Stromal cell of bone marrow (primary cell): ENCODE results near the gene PIGQ.

Source experiments
- DNase-seq: peaks from one replicate; pipeline ENCODE4 v3.0.0-alpha.2; 2012; ENCODE audit warnings: low read depth

PIGQ gene

DNA sequence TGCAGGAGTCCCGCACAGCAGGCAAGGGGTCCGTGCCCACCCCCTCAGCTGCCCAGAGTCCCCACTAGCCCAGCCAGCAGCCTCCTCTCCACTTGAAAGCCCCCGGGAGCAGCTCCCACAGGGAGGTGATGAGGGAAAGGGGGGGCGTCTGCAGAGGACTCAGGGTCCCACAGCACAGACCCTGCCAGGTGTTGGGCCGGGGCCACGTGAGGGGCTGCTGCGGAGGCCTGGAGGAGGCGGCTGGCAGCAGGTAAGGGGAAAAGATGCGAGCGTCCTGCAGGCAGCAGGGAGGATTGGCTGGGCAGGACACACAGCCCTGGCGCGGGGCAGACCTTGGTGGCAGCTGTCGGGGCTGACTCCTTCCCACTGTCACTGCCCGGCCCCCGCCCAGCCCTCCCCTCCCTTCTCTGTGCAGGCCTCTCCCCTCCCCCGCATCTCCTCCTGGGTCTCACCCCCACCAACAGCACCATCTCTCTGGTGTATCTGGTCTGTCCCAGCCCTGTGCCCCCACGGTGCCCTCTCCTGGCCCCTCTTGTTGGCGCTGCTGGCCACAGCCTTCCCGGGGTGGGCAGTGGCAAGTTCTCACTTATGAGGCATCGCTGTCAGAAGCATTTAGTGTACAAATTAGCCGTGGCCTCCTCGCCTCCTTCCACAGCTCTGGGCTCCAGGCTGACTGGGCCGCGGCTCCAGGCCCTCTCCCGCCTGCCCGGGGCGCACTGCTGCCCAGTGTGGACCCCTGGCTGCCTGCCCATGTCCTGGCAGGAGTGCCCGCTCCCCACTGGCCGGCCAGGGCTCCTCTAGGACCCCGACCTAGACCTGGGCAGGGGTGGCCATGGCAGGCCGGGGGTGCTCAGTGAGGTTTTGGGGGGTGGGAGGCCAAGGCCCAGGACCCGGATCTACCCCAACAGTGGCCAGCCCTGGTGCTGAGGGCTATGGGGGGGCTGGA, 14.0 kb upstream of the PIGQ start:
- no peak for DNase-seq

DNA sequence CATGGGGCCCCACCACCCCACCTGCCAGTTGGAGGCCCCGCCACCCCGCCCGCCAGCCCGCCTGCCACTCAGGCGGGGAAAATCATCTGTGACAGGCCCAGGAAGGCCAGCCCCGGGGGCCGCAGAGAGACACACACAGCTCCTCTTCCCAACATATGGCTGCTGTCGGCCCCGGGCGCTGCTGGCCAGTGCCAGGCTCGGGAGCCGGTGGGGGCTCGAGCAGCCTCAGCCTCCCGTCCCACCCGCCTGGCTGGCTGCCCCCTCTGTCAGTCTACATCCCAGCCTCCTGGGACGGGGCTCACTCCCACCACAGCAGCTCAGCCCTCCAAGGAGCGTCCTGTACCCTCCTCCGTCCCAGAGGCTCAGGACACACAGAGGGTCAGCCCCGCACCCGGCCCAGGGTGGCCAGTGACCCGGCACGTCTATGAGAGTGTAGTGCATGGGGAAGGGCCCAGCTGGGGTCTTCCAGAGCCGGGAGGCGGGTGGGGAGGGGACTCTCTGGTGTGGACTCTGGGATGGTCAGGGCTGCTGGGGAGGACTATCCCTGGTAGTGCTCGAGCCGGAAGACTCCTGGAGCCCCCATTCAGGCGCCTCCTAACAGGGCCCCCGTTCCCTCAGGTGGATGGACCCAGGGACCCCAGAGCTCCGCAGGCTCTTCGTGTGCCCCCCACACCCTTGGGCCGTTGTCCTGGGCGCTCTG, 13.1 kb upstream of the PIGQ start:
- no peak for DNase-seq

DNA sequence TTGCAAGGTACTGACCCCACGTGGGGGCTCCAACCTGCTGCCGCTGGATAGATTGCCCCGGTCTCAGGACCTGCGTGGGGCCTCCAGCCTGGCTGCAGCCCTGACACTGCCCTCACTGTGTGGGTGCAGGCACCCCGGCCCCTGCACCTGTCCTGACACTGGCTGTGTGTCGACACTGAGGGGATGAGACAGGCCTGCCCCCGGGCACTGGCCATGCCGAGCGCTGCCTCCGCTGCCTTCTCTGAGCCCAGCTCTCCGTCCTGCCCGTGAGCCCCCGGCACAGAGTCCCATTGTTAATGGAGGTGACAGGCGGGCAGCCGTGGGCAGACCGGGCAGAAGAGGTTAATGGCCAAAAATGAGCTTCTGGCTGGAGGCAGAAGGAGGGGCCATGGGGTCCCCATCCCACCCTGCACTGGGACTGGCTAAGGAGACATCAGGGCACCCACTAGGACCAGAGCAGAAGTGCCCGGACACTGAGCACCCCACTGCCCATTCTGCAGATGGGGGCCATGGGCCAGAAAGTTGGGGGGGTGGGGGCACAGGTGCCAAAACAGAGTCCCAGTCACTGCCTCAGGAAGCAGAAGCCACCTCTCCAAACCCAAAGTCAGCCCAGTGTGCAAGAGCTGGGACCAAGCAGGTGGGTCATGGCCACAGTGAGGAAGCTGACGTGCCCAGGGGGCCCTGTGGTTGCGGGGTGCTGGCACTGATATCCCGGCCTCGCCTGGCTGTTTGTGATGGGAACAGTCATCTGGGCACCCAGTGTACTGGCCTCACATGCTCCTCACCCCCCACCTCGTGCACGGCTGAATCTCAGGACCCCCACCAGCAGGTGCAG, 12.1 kb upstream of the PIGQ start:
- no peak for DNase-seq

DNA sequence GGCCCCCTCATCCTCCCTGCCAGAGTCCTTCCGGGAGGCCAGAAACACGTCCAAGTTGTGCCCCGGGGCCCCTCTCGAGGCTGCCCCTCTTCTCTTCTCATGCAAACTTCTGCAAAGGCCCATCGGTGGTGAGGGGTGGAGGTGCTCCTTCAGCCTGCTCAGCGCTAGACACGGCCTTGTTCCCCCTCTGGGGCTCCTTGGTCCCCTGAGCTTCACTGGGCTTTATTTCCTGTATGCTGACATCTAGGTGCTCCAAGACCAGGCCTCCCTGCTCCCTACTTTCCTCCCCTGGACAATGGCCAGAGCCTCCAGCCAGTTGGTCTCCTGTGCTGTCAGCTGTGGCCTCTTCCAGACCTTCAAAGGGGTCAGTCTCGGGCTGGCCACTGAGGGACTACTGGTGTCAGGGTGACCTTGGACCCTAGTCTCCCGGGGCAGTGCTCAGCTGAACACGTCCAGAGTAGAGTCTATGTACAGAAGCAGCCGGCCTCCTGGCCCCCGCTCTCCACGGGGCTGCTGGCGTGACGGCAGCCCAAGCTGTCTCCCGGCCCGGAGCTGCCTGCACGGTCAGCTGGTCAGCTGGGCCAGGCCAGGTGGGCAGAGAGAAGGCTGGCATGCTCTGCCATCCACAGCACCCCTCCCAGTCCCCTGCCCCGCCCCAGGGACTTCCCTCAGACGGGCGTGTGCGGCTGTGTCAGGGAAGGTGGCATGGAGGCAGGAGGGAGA, 11.3 kb upstream of the PIGQ start:
- DNase-seq, result no peak

DNA sequence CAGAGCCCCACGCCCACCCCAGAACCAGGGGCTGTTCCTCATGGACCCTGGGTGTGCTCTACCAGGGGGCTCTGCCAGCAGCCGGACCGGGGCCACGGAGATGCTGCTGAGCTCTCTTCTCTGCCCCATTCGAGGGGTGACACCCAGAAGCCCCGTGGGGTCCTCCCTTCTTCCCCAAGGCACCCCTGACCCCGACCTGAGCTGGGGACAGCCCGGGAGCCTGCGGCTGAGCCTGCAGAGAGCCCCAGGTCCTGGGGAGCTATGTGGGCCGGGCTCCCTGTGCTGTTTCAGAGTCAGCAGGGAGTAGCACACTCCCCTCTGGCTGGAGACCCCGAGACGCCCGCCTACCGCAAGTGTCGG, 10.8 kb upstream of the PIGQ start:
- DNase-seq, result no peak

DNA sequence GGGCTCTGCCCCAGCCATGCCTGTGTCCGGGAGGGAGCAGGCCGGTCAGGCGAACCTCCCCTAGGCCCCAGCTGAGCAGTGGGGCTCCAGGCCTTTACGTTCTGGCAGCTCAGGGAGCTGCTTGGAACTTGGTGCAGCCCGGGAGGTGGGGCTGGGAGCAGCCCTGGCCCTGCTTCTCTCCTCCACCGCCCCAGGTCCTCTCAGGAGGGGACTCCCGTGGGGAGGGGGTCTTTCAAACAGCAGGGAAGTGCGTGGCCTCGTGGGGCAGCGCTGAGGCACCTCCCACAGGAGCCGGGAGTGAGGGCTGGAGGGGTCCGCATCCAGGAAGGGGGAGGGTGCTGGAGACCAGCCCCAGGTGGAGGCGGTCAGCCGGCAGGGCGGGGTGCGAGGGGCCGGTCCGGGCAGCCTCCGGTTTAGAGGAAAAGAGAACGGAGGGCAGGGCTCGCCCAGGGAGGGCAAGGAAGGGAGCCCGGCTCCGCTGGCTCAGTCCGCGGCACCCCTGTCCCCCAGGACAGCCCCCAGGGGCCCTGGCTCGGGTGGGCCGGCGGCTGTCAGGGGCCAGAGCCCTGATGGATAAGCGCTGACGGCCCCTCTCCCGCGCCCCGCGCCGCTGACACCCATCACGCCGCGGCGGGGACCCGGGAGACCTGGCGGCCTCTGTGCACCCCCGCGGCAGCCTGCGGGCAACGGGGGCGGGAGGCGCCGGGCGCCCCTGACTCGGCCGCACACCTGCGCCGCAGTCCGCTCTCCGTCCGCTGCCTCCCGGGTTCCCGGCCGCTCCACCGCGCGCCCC, 10.2 kb upstream of the PIGQ start:
- no peak for DNase-seq

DNA sequence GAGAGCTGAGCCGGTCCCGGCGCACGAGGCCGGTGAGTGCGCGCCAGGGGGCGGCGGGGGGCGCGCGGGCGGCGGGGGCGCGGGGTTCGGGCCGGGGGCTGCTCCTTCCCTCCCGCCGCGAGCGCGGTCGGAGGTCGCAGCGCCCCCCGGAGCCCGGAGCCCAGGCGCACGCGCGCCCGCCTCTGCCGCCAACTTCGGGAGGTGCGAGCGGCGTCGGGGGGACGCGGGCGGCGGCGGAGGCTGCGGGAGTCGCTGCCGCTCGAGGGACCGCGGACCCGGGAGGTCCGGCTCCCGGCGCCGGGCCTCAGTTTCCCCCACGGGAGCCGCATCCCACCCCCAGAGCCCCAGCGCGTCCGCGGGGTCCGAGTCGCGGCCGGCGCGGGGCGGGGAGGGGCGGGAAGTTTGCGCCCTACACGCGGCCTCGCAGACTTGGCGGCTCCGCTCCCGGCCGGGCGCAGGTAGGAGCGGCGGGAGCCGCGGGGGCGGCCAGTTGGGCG, 9.5 kb upstream of the PIGQ start, which contains the start of gene PRR35:
Gene PRR35 (plus strand): TSS at position 191 of the 497 bp plus-strand sequence. CDS start 2,901 bp downstream, outside the sequence.
- DNase-seq, result no peak

DNA sequence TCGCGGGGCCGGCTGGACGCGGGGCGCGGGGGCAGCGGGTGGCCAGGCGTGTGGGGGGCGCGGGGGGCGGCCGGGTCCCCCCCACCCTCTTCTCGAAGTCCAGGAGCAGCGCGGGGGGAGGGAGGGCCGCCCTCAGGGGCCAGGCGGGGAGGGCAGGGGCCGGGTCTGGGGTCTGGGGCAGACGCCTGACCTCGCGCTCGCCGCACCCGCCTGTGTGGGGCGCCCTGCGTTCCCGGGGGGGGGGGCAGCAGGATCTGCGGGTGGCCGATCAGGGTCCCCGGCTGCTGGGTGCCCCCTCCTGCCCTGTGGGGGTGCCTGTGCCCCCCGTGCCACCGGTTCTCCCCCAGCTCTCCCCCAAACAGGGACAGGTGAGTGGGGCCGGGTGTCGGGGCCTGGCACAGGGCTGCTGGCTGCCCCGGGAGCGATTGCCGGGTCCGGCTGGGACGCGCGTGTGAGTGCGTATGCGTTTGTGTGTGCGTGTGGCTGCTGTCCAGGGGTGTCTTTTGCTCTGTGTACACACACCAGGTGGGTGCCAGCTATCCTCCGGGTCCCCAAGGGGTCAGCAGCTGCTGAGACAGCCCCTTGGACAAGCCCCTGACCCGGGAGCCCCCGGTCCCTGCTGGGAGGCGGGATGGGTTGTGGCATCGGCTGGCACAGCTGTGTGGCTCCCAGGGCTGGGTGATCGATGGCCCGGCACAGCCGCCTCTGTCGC, 8.9 kb upstream of the PIGQ start:
- no peak for DNase-seq

DNA sequence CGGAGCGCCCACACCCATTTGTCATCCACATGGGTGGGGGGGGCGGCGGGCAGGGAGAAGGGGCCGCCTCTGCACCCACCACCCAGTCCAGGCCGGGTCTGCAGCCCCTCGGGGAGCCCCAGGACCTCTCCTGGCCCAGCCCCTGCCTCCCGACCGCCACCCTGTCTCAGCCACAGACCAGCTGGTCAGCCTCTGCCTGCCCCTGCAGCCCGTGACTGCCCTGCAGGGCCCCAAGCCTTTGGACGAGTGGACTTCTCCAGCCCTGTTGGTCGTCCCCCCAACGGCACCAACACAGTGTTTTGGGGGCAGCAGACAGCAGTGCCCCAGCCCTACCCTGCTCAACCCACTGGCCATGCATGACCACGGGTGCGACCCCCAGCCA, 8.4 kb upstream of the PIGQ start:
- no peak for DNase-seq

DNA sequence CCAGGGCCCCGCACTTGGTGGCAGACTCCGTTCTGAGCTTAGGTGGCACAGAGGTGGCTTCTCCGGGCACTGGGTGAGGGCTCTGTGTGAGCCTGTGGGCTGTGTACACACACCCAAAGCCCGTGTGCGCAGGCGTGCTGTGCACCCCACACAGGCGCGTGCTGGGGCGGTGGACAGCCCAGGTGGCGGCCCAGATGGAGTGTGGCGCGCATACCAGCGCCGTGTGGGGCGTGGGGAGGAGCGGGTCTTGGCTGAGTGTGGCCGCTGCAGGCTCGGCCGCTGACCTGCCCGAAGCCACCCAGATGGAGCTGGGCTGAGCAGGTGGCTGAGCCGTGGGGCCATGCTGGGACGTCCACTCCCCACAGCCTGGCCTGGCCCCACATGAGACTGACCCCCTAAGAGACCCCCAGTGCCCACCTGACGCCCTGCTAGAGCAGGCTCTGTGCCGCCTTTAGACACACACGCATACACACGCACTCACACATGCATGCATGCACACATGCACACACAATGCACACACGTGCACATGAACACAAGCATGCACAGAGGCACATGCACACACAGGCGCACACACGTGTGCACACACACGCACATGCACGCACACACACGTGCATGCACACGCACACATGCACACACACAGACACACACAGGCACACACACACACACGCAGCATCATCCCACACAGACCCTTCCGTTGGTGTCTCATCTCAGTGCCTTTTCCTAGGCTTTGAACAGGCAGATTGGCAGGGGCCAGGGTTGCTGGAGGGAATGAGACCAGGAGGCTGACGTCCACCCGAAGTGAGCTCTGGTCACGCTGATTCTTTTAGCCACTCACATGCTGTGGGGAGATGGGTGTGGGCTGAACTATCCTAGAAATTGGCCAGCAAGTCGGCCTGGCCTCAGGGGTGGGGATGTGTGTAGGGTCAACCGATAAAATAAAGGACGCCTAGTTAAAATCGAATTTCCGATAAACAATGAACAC, 7.5 kb upstream of the PIGQ start:
- no peak for DNase-seq

DNA sequence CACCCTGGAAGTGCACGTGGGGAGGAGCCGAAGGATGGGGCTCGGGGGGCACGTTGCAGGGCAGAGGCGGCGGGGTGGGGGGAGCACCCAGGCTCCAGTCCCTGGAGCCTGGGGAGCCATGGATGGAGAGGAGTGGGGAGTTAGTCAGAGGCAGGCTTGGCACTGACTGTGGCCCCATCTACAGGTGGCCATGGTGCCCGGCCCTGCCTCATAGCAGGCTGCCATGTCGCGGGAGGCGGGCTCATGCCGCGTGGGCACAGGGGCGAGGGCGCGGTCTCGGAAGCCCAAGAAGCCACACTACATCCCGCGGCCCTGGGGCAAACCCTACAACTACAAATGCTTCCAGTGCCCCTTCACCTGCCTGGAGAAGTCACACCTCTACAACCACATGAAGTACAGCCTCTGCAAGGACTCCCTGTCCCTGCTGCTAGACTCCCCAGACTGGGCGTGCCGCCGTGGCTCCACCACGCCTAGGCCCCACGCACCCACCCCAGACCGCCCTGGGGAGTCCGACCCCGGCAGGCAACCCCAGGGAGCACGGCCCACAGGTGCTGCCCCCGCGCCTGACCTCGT, 6.6 kb upstream of the PIGQ start:
- DNase-seq, result no peak

DNA sequence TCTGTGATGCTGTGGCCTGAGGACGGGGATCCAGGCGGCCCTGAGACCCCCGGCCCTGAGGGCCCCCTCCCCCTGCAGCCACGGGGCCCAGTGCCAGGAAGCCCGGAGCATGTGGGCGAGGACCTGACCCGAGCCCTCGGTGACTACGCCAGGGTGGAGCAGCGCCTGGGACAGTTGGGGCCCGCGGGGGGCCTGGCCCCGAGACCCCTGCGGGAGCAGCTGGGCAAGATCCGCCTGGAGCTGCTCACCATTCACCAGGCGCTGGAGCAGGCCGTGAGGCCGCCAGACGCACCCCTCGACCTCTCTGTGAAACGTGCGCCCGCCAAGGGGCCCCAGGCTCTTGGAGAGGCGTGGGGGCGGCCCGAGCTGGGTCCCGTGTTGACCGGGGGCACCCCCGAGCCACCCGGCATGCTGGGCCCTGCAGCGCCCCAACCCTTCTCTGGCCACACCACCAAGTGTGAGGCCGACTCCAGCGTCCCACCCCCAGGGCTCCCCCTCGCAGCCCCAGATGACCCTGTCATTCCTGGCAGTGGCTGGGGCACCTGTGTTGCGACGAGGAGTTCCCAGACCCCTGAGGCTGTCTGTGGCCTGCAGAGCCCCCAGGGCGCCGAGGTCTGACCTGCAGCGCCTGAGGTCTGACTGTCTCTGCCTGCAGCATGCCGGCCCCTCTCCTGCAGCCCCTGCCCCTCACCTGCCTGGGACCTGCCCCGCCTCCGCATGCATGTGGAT, 4.9 kb upstream of the PIGQ start:
- no peak for DNase-seq

DNA sequence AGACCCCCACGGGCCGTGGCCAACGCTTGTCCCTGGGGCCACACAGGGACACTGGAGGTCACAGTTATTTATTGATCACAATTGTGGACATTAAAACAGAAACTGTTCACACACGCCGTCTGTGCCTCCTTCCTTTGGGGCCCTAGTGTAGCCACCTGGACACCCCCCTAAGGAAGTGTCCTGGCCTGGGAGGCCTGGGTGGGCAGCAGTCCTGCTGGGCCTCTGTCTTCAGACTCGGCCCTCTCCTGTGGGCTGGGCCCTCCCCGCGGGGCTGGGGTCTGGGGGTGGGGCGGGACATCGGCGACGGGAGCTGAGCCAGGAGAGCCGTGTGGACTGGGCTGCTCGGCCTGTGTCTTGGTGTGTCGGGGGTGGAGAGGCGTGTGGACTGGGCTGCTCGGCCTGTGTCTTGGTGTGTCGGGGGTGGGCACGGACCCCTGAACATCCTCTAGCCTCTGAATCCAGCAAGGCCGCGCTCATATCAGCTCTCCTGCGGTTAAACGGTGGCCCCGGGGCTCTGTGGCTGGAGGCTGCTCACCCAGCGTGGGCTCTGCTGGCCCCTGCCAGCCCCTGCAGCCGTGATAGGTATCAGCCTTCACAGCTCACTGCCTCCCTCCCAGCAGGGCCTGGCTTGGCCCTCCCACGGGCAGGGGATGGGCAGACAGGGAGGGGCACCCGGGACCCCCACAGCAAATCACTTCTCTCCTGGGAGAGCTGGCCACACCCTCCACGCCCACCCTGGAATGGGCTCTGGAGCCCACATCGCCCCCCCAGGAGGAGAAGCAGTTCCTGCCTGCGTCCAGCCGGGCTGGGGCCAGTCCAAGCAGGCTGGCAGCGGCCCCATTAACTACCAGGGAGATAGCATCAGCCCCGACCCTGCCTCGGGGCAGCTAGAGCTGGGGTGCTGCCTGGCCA, 4.1 kb upstream of the PIGQ start:
- DNase-seq, result no peak

DNA sequence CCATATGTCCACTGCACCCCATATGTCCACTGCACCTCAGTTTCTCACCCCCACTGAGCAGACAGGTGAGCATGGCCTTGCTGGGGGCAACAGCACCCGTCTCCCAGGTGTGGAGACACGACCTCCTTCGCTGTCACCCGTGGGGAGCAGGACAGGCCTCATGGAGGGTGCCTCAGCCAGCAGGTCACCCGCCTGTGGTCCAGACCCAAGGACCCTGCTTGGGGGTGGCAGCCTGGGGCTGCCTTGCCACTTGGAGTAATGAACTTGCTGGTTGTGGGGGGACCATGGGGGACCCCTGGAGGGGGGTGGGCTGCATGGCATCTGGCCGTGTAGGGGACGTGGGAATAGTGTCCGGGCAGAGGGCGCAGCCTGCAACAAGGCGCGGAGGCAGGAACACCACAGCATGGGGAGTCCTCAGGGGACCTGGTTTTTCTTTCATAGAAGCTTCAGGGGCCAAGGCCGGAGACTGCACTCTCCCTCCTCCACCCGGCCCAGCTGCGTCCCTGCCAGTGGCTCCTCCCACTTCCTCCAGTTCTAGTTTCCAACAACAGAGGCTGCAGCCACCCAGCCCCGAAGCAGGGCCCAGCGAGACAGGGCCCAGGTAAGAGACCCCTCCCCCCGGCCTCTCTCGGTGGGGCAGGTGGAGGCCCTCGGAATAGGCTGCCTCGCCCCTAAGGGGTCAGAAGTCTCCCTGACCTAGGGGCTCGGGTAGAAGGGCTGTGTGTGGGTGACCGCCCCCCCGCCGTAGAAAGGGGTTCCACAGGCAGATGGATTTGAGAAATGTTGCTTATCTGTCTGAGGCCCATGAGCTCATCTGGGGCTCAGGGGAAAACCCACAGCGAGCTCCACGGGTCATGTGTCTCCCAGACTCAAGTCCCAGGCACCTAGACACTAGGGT, 3.0 kb upstream of the PIGQ start, which contains the start of gene NHLRC4:
Gene NHLRC4 (plus strand): TSS at position 531 of the 898 bp plus-strand sequence. CDS start 1,043 bp downstream, outside the sequence.
- DNase-seq, result no peak
